NB4 (cell line): ENCODE measurements around the gene MC2R.

Experiments used
- DNase-seq: peaks from one replicate; pipeline ENCODE4 v3.0.0; 2010; ENCODE audit warnings: low read depth
- H3K4me3 ChIP-seq: one replicate; pipeline ENCODE4 v1.5.1; 2011; ENCODE audit warnings: mild to moderate bottlenecking, low read depth, low read length, moderate library complexity
- CTCF ChIP-seq: IDR thresholded peaks from one replicate; pipeline ENCODE4 v1.5.1; 2012; ENCODE audit warnings: low read depth, low read length
- MAX ChIP-seq: IDR thresholded peaks from 2 replicates; pipeline ENCODE4 v1.6.1; 2011; ENCODE audit warnings: low read depth, low read length
- MYC ChIP-seq: IDR thresholded peaks from 2 replicates; pipeline ENCODE4 v1.6.1; 2011; ENCODE audit warnings: low read depth, low read length
- POLR2A ChIP-seq: IDR thresholded peaks from 2 replicates; pipeline ENCODE4 v1.6.1; 2011; ENCODE audit warnings: mild to moderate bottlenecking; ENCODE audit not compliant: insufficient read length; ENCODE audit errors: extremely low read depth

The MC2R gene

GRCh38 chr18:13914170-13914569 lies 1.2 kb downstream of the MC2R start:
- TF ChIP-seq CTCF (no peak), MAX (no peak), POLR2A (no peak), MYC (no peak)
- no peak for DNase-seq
- no peak overlapping the region for H3K4me3 ChIP-seq

GRCh38 chr18:13913205-13913604 lies 2.1 kb downstream of the MC2R start:
- no peak overlapping the region for H3K4me3 ChIP-seq
- no peak for TF ChIP-seq MAX
- DNase-seq = no peak

- TF ChIP-seq POLR2A = no peak
- no peak for TF ChIP-seq MYC
- TF ChIP-seq MAX = no peak
- TF ChIP-seq CTCF = no peak
- DNase-seq = no peak
- no peak overlapping the region for H3K4me3 ChIP-seq
Measured at GRCh38 chr18:13912601-13913000, 2.7 kb downstream of the MC2R start.

- DNase-seq = no peak
- H3K4me3 ChIP-seq = no peak overlapping the region
- no peak for TF ChIP-seq POLR2A
- no peak for TF ChIP-seq CTCF
- no peak for TF ChIP-seq MAX
- no peak for TF ChIP-seq MYC
Measured at GRCh38 chr18:13910986-13911385, 4.3 kb downstream of the MC2R start.

GRCh38 chr18:13910501-13910900 lies 4.8 kb downstream of the MC2R start:
- DNase-seq = no peak
- no peak for TF ChIP-seq MAX
- TF ChIP-seq CTCF = no peak
- TF ChIP-seq MYC = no peak
- no peak for TF ChIP-seq POLR2A
- no peak overlapping the region for H3K4me3 ChIP-seq

GRCh38 chr18:13909141-13909940 lies 6.0 kb downstream of the MC2R start:
- TF ChIP-seq MYC (no peak), POLR2A (no peak), MAX (no peak), CTCF (no peak)
- no peak for DNase-seq
- H3K4me3 ChIP-seq = no peak overlapping the region
